HG03469 (cell line): Measurements from ENCODE around the gene TRMT1.
"Not testable (repeated sequence)": the region's sequence is repeated elsewhere in the genome, so short reads cannot be mapped to it uniquely, and the experiment has no call there.

Source experiments
- ATAC-seq: cut with Tn5 transposase; IDR thresholded peaks from one replicate; pipeline ENCODE4 v1.9.1; 2021; ENCODE audit warnings: mild to moderate bottlenecking, moderate library complexity, moderate number of reproducible peaks; ENCODE audit not compliant: unreplicated experiment

TRMT1 gene

GRCh38 chr19:13116282-13117175 lies at the start of gene TRMT1:
TRMT1 (minus strand) TSS chr19:13116740; CDS start chr19:13116399, 341 bp downstream.
- ATAC-seq = no peak

- not testable (repeated sequence) for ATAC-seq
Observed at GRCh38 chr19:13166151-13166550, 49.6 kb upstream of the TRMT1 start.

- ATAC-seq = no peak
Observed at GRCh38 chr19:13165162-13165997, 48.8 kb upstream of the TRMT1 start.

GRCh38 chr19:13164343-13165161 lies 48.0 kb upstream of the TRMT1 start:
- ATAC-seq = no peak

- ATAC-seq = no peak
Observed at GRCh38 chr19:13163609-13164342, 47.2 kb upstream of the TRMT1 start.

- ATAC-seq = no peak
Observed at GRCh38 chr19:13162724-13163608, 46.4 kb upstream of the TRMT1 start.

- no peak for ATAC-seq
Observed at GRCh38 chr19:13160557-13160956, 44.0 kb upstream of the TRMT1 start.

- no peak for ATAC-seq
Observed at GRCh38 chr19:13159713-13160112, 43.2 kb upstream of the TRMT1 start.

- no peak for ATAC-seq
Observed at GRCh38 chr19:13155472-13156359, 39.2 kb upstream of the TRMT1 start.

GRCh38 chr19:13154911-13155471 lies 38.5 kb upstream of the TRMT1 start:
- ATAC-seq = no peak

GRCh38 chr19:13154241-13154778 lies 37.8 kb upstream of the TRMT1 start:
- no peak for ATAC-seq

- ATAC-seq = no peak
Observed at GRCh38 chr19:13153569-13154240, 37.2 kb upstream of the TRMT1 start.

- no peak for ATAC-seq
Observed at GRCh38 chr19:13152974-13153568, 36.5 kb upstream of the TRMT1 start.

GRCh38 chr19:13152356-13152973 lies 35.9 kb upstream of the TRMT1 start:
- ATAC-seq = no peak

GRCh38 chr19:13151605-13152355 lies 35.2 kb upstream of the TRMT1 start:
- no peak for ATAC-seq
